Activated naive CD4-positive, alpha-beta T cell treated with anti-CD3 and anti-CD28 coated beads, Interleukin-2, amount 50 U/mL, for 24 hours (primary cell): Measurements from ENCODE around the gene RAPGEF2.
"Not testable (repeated sequence)": the region's sequence is repeated elsewhere in the genome, so short reads cannot be mapped to it uniquely, and the experiment has no call there.

Source experiments
- H3K27ac Mint-ChIP-seq: one replicate; pipeline ENCODE4 v1.8.0; 2021; ENCODE audit warnings: mild to moderate bottlenecking, mixed read lengths
- H3K27me3 Mint-ChIP-seq: one replicate; pipeline ENCODE4 v1.8.0; 2021; ENCODE audit warnings: mixed read lengths
- H3K36me3 Mint-ChIP-seq: one replicate; pipeline ENCODE4 v1.8.0; 2021; ENCODE audit warnings: mixed read lengths
- H3K4me1 Mint-ChIP-seq: one replicate; pipeline ENCODE4 v1.8.0; 2021; ENCODE audit warnings: mixed read lengths
- H3K4me3 Mint-ChIP-seq: one replicate; pipeline ENCODE4 v1.8.0; 2021; ENCODE audit warnings: mild to moderate bottlenecking, mixed read lengths
- H3K9me3 Mint-ChIP-seq: one replicate; pipeline ENCODE4 v1.8.0; 2021; ENCODE audit warnings: mixed read lengths

The RAPGEF2 gene

GRCh38 chr4:159159611-159160010 is 56.7 kb downstream of the RAPGEF2 start:
- Mint-ChIP-seq H3K27me3 (no peaks in the 10 kb centered on the region), H3K36me3 (no peaks in the 10 kb centered on the region), H3K4me1 (peaks cover 7% of the 10 kb centered on the region), H3K27ac (no peak overlapping the region), H3K4me3 (no peak overlapping the region), H3K9me3 (no peaks in the 10 kb centered on the region)

DNA sequence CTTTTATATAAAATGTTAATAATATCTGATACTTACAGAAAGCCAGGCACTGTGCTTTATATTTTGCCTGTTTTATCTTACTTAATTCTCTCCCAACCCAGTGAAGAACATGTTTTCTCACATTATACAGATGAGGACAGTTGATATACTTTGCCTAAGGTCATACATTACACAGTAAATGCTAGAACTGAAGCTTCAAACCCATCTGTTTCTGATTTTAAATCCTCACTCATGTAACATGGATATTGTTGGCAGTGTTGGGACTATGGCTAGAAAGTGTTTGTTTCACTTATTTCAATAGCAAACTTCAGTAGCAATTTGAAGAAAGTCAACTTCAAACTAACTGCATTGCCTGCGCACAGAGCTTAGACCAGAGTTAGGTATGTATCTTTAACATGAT is 57.4 kb downstream of the RAPGEF2 start:
- H3K36me3 Mint-ChIP-seq = no peaks in the 10 kb centered on the region
- no peak overlapping the region for H3K4me3 Mint-ChIP-seq
- H3K9me3 Mint-ChIP-seq = no peaks in the 10 kb centered on the region
- H3K4me1 Mint-ChIP-seq = peaks cover 7% of the 10 kb centered on the region
- H3K27ac Mint-ChIP-seq = no peak overlapping the region
- H3K27me3 Mint-ChIP-seq = no peaks in the 10 kb centered on the region

- H3K27ac Mint-ChIP-seq, H3K36me3 Mint-ChIP-seq, H3K4me3 Mint-ChIP-seq, H3K4me1 Mint-ChIP-seq, H3K27me3 Mint-ChIP-seq, H3K9me3 Mint-ChIP-seq: not testable (repeated sequence)
Observed at GRCh38 chr4:159161436-159161835, 58.6 kb downstream of the RAPGEF2 start.

- H3K9me3 Mint-ChIP-seq = no peaks in the 10 kb centered on the region
- H3K4me3 Mint-ChIP-seq = no peak overlapping the region
- H3K27me3 Mint-ChIP-seq = no peaks in the 10 kb centered on the region
- H3K27ac Mint-ChIP-seq = no peak overlapping the region
- peaks cover 20% of the 10 kb centered on the region for H3K4me1 Mint-ChIP-seq
- no peaks in the 10 kb centered on the region for H3K36me3 Mint-ChIP-seq
Observed at GRCh38 chr4:159162576-159162975, 59.7 kb downstream of the RAPGEF2 start.

- no peaks in the 10 kb centered on the region for H3K36me3 Mint-ChIP-seq
- no peaks in the 10 kb centered on the region for H3K9me3 Mint-ChIP-seq
- H3K27ac Mint-ChIP-seq = no peak overlapping the region
- no peaks in the 10 kb centered on the region for H3K27me3 Mint-ChIP-seq
- peaks cover 29% of the 10 kb centered on the region for H3K4me1 Mint-ChIP-seq
- no peak overlapping the region for H3K4me3 Mint-ChIP-seq
Observed at GRCh38 chr4:159163521-159163920, 60.6 kb downstream of the RAPGEF2 start.

GRCh38 chr4:159169404-159170302 is 66.8 kb downstream of the RAPGEF2 start:
- Mint-ChIP-seq H3K4me3 (no peak overlapping the region), H3K27me3 (no peaks in the 10 kb centered on the region), H3K4me1 (peaks cover 56% of the 10 kb centered on the region), H3K9me3 (no peaks in the 10 kb centered on the region), H3K27ac (no peak overlapping the region), H3K36me3 (no peaks in the 10 kb centered on the region)

DNA sequence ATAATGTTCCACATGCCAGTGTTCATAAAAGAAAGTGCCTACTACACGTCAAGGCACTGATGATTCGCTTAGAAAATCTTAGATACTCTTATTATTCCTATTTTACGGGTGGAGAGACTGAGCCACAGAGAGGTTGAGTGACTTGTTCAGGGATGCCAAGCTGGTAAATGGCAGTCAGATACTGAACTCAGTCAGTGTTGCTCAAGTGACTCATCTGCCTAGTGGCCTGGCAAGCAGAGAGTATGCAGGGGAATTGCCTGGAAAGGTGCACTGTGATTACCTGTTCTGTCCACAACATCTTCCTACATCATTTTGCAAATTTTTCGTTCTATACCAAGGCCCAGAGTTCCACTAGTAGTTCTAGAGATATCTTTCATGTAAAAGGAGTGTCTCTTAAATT is 68.4 kb downstream of the RAPGEF2 start:
- peaks cover 66% of the 10 kb centered on the region for H3K4me1 Mint-ChIP-seq
- H3K36me3 Mint-ChIP-seq = no peaks in the 10 kb centered on the region
- no peak overlapping the region for H3K27ac Mint-ChIP-seq
- H3K27me3 Mint-ChIP-seq = peaks cover 5% of the 10 kb centered on the region
- H3K4me3 Mint-ChIP-seq = no peak overlapping the region
- H3K9me3 Mint-ChIP-seq = no peaks in the 10 kb centered on the region

GRCh38 chr4:159173886-159174285 is 71.0 kb downstream of the RAPGEF2 start:
- Mint-ChIP-seq H3K27me3 (peaks cover 5% of the 10 kb centered on the region), H3K27ac (no peak overlapping the region), H3K36me3 (no peaks in the 10 kb centered on the region), H3K4me1 (peaks cover 50% of the 10 kb centered on the region), H3K9me3 (no peaks in the 10 kb centered on the region), H3K4me3 (no peak overlapping the region)

GRCh38 chr4:159174645-159175084 is 71.8 kb downstream of the RAPGEF2 start:
- Mint-ChIP-seq H3K9me3 (no peaks in the 10 kb centered on the region), H3K4me3 (no peak overlapping the region), H3K36me3 (no peaks in the 10 kb centered on the region), H3K27ac (no peak overlapping the region), H3K27me3 (peaks cover 5% of the 10 kb centered on the region), H3K4me1 (peaks cover 55% of the 10 kb centered on the region)

GRCh38 chr4:159175085-159175988 is 72.5 kb downstream of the RAPGEF2 start:
- Mint-ChIP-seq H3K27ac (peak overlapping the region; percentile 37), H3K27me3 (peaks cover 5% of the 10 kb centered on the region), H3K36me3 (no peaks in the 10 kb centered on the region), H3K9me3 (no peaks in the 10 kb centered on the region), H3K4me3 (peak overlapping the region; percentile 53), H3K4me1 (peaks cover 48% of the 10 kb centered on the region)

- peaks cover 44% of the 10 kb centered on the region for H3K4me1 Mint-ChIP-seq
- H3K27ac Mint-ChIP-seq = no peak overlapping the region
- no peaks in the 10 kb centered on the region for H3K36me3 Mint-ChIP-seq
- no peak overlapping the region for H3K4me3 Mint-ChIP-seq
- peaks cover 5% of the 10 kb centered on the region for H3K27me3 Mint-ChIP-seq
- no peaks in the 10 kb centered on the region for H3K9me3 Mint-ChIP-seq
Observed at GRCh38 chr4:159175989-159176375, 73.1 kb downstream of the RAPGEF2 start.

- peaks cover 31% of the 10 kb centered on the region for H3K4me1 Mint-ChIP-seq
- H3K27me3 Mint-ChIP-seq = peaks cover 5% of the 10 kb centered on the region
- no peak overlapping the region for H3K27ac Mint-ChIP-seq
- H3K36me3 Mint-ChIP-seq = no peaks in the 10 kb centered on the region
- no peaks in the 10 kb centered on the region for H3K9me3 Mint-ChIP-seq
- no peak overlapping the region for H3K4me3 Mint-ChIP-seq
Observed at GRCh38 chr4:159177265-159178150, 74.6 kb downstream of the RAPGEF2 start.

DNA sequence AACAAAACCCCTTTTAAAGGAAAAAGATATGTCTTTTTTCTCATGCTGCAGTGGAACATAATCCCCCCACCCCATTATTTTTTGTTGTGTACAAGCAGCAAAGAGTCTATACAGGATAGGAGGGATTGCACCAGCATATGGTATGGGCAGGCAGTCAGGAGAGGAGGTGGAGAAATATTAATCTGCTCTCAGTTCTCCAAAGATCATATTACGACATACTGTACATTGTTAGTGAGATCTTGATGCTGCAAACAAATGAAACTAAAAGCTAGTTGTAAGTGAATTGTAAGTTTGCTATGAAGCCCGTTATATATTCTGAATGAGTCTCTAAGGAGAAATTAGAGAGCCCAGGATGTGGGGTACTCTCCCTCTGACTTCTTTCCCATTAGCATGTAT is 75.3 kb downstream of the RAPGEF2 start:
- H3K4me3 Mint-ChIP-seq = no peak overlapping the region
- H3K36me3 Mint-ChIP-seq = no peaks in the 10 kb centered on the region
- no peaks in the 10 kb centered on the region for H3K9me3 Mint-ChIP-seq
- peaks cover 26% of the 10 kb centered on the region for H3K4me1 Mint-ChIP-seq
- H3K27ac Mint-ChIP-seq = no peak overlapping the region
- H3K27me3 Mint-ChIP-seq = peaks cover 5% of the 10 kb centered on the region

- Mint-ChIP-seq H3K4me1 (peaks cover 26% of the 10 kb centered on the region), H3K27me3 (peaks cover 5% of the 10 kb centered on the region), H3K4me3 (no peak overlapping the region), H3K27ac (no peak overlapping the region), H3K36me3 (no peaks in the 10 kb centered on the region), H3K9me3 (no peaks in the 10 kb centered on the region)
Observed at GRCh38 chr4:159178979-159179969, 76.4 kb downstream of the RAPGEF2 start.
